Hepatocyte (in vitro differentiated cells): Measurements from ENCODE around the gene RUFY3. TPM values are rescaled to one million over a fixed set of nuclear protein-coding genes. Genes with fewer than 3 reads are reported as not detected.
"Not testable (repeated sequence)": the region's sequence is repeated elsewhere in the genome, so short reads cannot be mapped to it uniquely, and the experiment has no call there.

Experiments used
- DNase-seq: peaks from one replicate; pipeline ENCODE4 v3.0.0-alpha.2; 2016; ENCODE audit warnings: low spot score
- H2AFZ ChIP-seq: fragments of 200-600 bp; sonication (generic); 2 replicates; pipeline ENCODE4 v1.6.0; 2016; ENCODE audit warnings: antibody characterized with exemption, mild to moderate bottlenecking
- H3K27ac ChIP-seq: fragments of 200-600 bp; sonication (generic); 2 replicates; pipeline ENCODE4 v1.5.1; 2016; ENCODE audit warnings: mild to moderate bottlenecking
- H3K27me3 ChIP-seq: fragments of 200-600 bp; sonication (generic); 2 replicates; pipeline ENCODE4 v1.6.1; 2016
- H3K36me3 ChIP-seq: fragments of 200-600 bp; sonication (generic); replicated peaks from 2 replicates; pipeline ENCODE4 v1.5.1; 2016; ENCODE audit warnings: low read depth; ENCODE audit not compliant: insufficient read depth
- H3K4me1 ChIP-seq: fragments of 200-600 bp; sonication (generic); 2 replicates; pipeline ENCODE4 v1.5.1; 2016; ENCODE audit warnings: mild to moderate bottlenecking, moderate library complexity; ENCODE audit not compliant: insufficient read depth
- H3K4me2 ChIP-seq: fragments of 200-600 bp; sonication (generic); 2 replicates; pipeline ENCODE4 v1.6.0; 2016
- H3K4me3 ChIP-seq: fragments of 200-600 bp; sonication (generic); 2 replicates; pipeline ENCODE4 v1.5.1; 2016; ENCODE audit warnings: mild to moderate bottlenecking
- H3K79me2 ChIP-seq: fragments of 200-600 bp; sonication (generic); 2 replicates; pipeline ENCODE4 v1.6.0; 2017; ENCODE audit warnings: mild to moderate bottlenecking
- H3K9me2 ChIP-seq: fragments of 200-600 bp; sonication (generic); replicated peaks from 2 replicates; pipeline ENCODE4 v1.6.0; 2017; ENCODE audit warnings: mild to moderate bottlenecking; ENCODE audit not compliant: insufficient read depth
- H3K9me3 ChIP-seq: fragments of 200-600 bp; sonication (generic); 2 replicates; pipeline ENCODE4 v1.5.1; 2016; ENCODE audit warnings: low read depth, mild to moderate bottlenecking
- H4K20me1 ChIP-seq: fragments of 200-600 bp; sonication (generic); 2 replicates; pipeline ENCODE4 v1.6.0; 2016; ENCODE audit warnings: mild to moderate bottlenecking; ENCODE audit not compliant: insufficient read depth, poor library complexity, severe bottlenecking
- EZH2 ChIP-seq: fragments of 200-600 bp; sonication (generic); IDR thresholded peaks from 2 replicates; pipeline ENCODE4 v1.6.1; 2016; ENCODE audit warnings: antibody characterized with exemption, mild to moderate bottlenecking, borderline replicate concordance
- EZH2phosphoT487 ChIP-seq: fragments of 200-600 bp; sonication (generic); IDR thresholded peaks from one replicate; pipeline ENCODE4 v1.6.1; 2018; ENCODE audit warnings: antibody characterized with exemption, mild to moderate bottlenecking, low read depth, moderate library complexity; ENCODE audit not compliant: unreplicated experiment, severe bottlenecking
- WGBS: methylation state at CpG from one replicate; pipeline ENCODE4 v1.1.6; 2016; ENCODE audit warnings: low lambda C conversion rate; ENCODE audit errors: missing lambda C conversion rate; 5-methylcytosine and 5-hydroxymethylcytosine counted together
- polyA plus RNA-seq: library from polyadenylated mRNA; unstranded; fragments of >200 nt; fragmentation: Nextera tagmentation; extraction: Ambion mirVana; gene quantifications from 2 replicates; pipeline ENCODE4 v1.2.1, GENCODE V29; 2016
- total RNA-seq: library from RNA; depleted of rRNA; stranded (reverse); fragments of >200 nt; gene quantifications from 2 replicates; pipeline ENCODE4 v1.2.3, GENCODE V29; 2014
- TF ChIP-seq, protein P1 (sequence below): fragments of 200-600 bp; sonication (generic); IDR thresholded peaks from 2 replicates; pipeline ENCODE4 v1.5.1; 2016; ENCODE audit warnings: antibody characterized with exemption, mild to moderate bottlenecking; ENCODE audit not compliant: poor library complexity

RUFY3 gene
- total and polyA plus RNA-seq, 2 experiments from 2014 or later = 22.2 to 40.1 TPM

DNA sequence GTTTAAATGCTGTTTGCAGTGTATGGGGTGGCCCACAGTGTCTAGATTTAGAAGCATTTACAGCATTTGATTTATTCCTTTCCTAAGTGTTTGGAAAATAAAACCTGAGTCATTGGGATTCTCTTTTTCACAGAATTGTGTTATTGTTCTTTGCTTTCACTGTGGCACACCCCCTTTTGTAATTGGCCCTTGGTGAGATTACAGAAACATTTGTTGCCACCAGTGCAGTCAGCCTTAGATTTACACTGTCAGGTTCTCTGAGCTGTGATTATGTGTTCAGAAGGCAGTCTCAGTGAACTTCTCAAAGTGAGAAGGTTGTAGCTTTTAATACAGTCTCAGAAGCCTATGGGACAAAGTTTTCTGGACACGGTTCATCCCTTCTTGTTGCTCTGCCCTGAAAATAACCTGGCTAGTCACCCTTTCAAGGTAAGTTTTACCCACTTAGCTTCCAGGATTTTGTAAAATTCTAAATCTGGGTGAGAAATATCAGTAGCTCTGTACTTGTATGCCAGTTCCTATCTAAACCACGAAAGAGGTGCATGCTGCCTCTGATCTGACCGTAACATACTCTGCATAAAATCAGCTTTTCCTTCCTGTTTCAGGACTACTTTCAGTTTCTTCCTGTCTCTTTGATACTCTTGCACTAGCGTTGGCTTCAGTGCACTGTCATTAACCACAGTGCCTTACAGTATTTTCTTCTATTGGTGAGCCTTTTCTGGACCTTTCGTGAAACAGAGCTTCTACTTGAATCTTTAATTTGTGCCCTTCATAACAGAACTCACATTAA is 12.6 kb downstream of the RUFY3 start:
- TF ChIP-seq EZH2phosphoT487 (no peak), EZH2 (no peak)
- Histone ChIP-seq H3K4me1 (no peaks in the 10 kb centered on the region), H3K79me2 (peaks cover 66% of the 10 kb centered on the region), H3K9me2 (no peaks in the 10 kb centered on the region), H3K27ac (peak overlapping the region; percentile 83), H2AFZ (peak overlapping the region; percentile 67), H3K27me3 (no peaks in the 10 kb centered on the region), H3K9me3 (no peaks in the 10 kb centered on the region), H3K36me3 (no peaks in the 10 kb centered on the region), H3K4me2 (peak overlapping the region; percentile 79), H3K4me3 (peak overlapping the region; percentile 24), H4K20me1 (no peaks in the 10 kb centered on the region)
- no peak for DNase-seq
- WGBS = 54% methylated on average over 5 of the region's 5 CpGs

DNA sequence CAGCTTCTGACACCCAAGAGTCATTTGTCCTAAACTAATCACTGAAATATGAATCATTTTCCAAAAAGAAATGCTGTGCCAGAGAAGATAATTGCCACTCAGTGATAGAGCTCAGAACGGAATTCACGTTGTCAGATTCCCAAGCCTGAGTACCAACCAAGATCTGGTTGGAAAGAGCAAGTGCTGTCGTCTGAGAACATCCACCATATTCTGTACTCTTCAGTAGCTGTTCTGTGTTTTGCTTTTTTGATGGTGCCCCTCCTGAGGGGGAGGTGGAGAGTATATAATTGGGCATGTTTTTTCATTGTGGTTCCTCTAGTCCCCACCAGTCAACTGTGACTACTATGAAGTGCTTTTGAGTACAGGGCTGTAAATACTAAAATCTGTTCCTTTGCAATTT is 13.2 kb downstream of the RUFY3 start:
- H2AFZ ChIP-seq = peak overlapping the region; percentile 67
- H3K27me3 ChIP-seq = no peaks in the 10 kb centered on the region
- WGBS = 72% methylated on average over 3 of the region's 3 CpGs
- H3K4me1 ChIP-seq = peaks cover 1% of the 10 kb centered on the region
- DNase-seq = no peak
- peak overlapping the region; percentile 79 for H3K4me2 ChIP-seq
- TF ChIP-seq EZH2phosphoT487 (no peak), EZH2 (no peak)
- TF ChIP-seq, protein P1, sequence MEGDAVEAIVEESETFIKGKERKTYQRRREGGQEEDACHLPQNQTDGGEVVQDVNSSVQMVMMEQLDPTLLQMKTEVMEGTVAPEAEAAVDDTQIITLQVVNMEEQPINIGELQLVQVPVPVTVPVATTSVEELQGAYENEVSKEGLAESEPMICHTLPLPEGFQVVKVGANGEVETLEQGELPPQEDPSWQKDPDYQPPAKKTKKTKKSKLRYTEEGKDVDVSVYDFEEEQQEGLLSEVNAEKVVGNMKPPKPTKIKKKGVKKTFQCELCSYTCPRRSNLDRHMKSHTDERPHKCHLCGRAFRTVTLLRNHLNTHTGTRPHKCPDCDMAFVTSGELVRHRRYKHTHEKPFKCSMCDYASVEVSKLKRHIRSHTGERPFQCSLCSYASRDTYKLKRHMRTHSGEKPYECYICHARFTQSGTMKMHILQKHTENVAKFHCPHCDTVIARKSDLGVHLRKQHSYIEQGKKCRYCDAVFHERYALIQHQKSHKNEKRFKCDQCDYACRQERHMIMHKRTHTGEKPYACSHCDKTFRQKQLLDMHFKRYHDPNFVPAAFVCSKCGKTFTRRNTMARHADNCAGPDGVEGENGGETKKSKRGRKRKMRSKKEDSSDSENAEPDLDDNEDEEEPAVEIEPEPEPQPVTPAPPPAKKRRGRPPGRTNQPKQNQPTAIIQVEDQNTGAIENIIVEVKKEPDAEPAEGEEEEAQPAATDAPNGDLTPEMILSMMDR = no peak
- no peaks in the 10 kb centered on the region for H3K36me3 ChIP-seq
- peak overlapping the region; percentile 83 for H3K27ac ChIP-seq
- peak overlapping the region; percentile 24 for H3K4me3 ChIP-seq
- peaks cover 66% of the 10 kb centered on the region for H3K79me2 ChIP-seq
- H3K9me3 ChIP-seq = no peaks in the 10 kb centered on the region
- H4K20me1 ChIP-seq = no peaks in the 10 kb centered on the region
- H3K9me2 ChIP-seq = no peaks in the 10 kb centered on the region

DNA sequence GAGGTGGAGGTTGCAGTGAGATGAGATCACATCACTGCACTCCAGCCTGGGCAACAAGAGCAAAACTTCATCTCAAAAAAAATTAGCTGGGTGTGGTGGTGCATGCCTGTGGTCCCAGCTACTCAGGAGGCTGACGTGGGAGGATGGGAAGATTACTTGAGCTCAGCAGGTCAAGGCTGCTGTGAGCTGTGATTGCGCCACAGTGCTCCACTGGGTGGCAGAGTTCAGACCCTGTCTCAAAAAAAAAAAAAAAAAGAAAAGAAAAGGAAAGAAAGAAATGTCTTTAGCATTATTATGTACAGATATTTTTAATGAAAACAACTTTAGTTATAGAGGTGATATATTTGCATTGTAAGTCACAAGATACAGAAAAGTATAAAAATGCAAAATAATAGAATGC is 14.2 kb downstream of the RUFY3 start:
- H2AFZ ChIP-seq, H4K20me1 ChIP-seq, H3K4me3 ChIP-seq, H3K36me3 ChIP-seq, H3K9me2 ChIP-seq, H3K4me2 ChIP-seq, H3K27me3 ChIP-seq, H3K4me1 ChIP-seq, H3K9me3 ChIP-seq, H3K27ac ChIP-seq: not testable (repeated sequence)
- peaks cover 67% of the 10 kb centered on the region for H3K79me2 ChIP-seq
- 77% methylated on average over 2 of the region's 2 CpGs for WGBS
- DNase-seq = peak; percentile 38
- TF ChIP-seq, protein P1 = peak; percentile 32

DNA sequence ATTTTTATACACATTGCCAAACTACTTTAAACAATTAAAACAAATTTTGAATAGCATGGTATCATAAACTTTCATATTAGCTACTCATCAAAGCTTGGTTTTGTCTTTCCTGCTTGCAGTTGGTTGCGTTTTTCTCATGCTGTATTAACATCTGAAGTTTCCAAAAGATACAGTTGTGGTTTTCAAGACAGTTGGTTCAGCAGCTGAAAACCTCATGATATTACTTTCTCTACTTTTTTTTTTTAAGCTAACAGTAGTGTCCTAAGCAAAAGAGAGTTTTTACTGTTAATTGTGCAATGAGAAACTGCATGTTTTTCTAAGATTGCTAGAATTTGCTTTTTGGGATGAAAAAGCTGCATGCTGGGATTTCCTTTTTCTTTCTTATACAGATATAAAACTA is 15.2 kb downstream of the RUFY3 start:
- 95% methylated on average over 1 of the region's 1 CpG for WGBS
- H3K79me2 ChIP-seq = peaks cover 68% of the 10 kb centered on the region
- TF ChIP-seq EZH2phosphoT487 = no peak
- TF ChIP-seq EZH2 = no peak
- TF ChIP-seq, protein P1 = no peak
- H3K27ac ChIP-seq = no peak overlapping the region
- H3K4me1 ChIP-seq = peaks cover 6% of the 10 kb centered on the region
- H3K4me2 ChIP-seq = no peak overlapping the region
- no peak for DNase-seq
- no peaks in the 10 kb centered on the region for H3K36me3 ChIP-seq
- no peaks in the 10 kb centered on the region for H4K20me1 ChIP-seq
- H3K27me3 ChIP-seq = no peaks in the 10 kb centered on the region
- no peak overlapping the region for H3K4me3 ChIP-seq
- H2AFZ ChIP-seq = no peak overlapping the region
- H3K9me2 ChIP-seq = no peaks in the 10 kb centered on the region
- no peaks in the 10 kb centered on the region for H3K9me3 ChIP-seq
